NCI-H2081 (cell line): ENCODE measurements around the gene TMEM25.
A peak's percentile ranks its signal among the peaks of the same experiment; 100 is the strongest.
"Not testable (repeated sequence)": the region's sequence is repeated elsewhere in the genome, so short reads cannot be mapped to it uniquely, and the experiment has no call there.

Experiments
- DNase-seq, 2 experiments: peaks; one replicate each; lab custom pipeline; 2025; lab: John Stamatoyannopoulos, UW

The TMEM25 gene

GRCh38 chr11:118532091-118532490, 1.1 kb downstream of the TMEM25 start:
- DNase-seq: no peak

GRCh38 chr11:118532852-118533768, 2.1 kb downstream of the TMEM25 start:
- no peak for DNase-seq

- no peak for DNase-seq
These were observed 3.1 kb downstream of the TMEM25 start for GRCh38 chr11:118533769-118534729.

- DNase-seq: no peak
These were observed 4.3 kb downstream of the TMEM25 start for GRCh38 chr11:118535261-118535660.

GRCh38 chr11:118536726-118537125, 5.7 kb downstream of the TMEM25 start:
- DNase-seq: no peak

- no peak for DNase-seq
These were observed 6.5 kb downstream of the TMEM25 start for GRCh38 chr11:118537409-118537980.

- no peak for DNase-seq
These were observed 13.1 kb downstream of the TMEM25 start for GRCh38 chr11:118544010-118544646.

GRCh38 chr11:118544647-118545010, 13.6 kb downstream of the TMEM25 start:
- DNase-seq: no peak

GRCh38 chr11:118545533-118545932, 14.5 kb downstream of the TMEM25 start:
- DNase-seq: no peak

GRCh38 chr11:118547132-118547531, 16.1 kb downstream of the TMEM25 start:
- no peak for DNase-seq

DNA sequence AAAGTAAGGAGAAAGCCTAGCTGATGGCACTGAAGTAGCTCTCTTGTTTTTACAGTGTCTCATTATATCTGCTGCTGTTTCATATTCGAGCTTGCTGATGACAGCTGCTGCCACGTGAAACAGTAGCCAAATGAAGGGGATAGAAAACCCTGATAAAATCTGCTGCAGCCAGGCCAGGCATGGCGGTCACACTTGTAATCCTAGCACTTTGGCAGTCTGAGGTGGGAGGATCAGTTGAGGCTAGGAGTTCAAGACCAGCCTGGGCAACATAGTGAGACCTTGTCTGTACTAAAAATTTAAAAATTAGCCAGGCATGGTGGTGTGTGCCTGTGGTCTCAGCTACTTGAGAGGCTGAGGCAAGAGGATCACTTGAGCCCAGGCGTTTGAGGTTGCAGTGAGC, 21.3 kb downstream of the TMEM25 start:
- DNase-seq: no peak

GRCh38 chr11:118560806-118561205, 29.8 kb downstream of the TMEM25 start:
- no peak for DNase-seq

- DNase-seq: no peak
These were observed 34.1 kb downstream of the TMEM25 start for GRCh38 chr11:118565051-118565450.

GRCh38 chr11:118569670-118570069, 38.7 kb downstream of the TMEM25 start:
- no peak for DNase-seq

DNA sequence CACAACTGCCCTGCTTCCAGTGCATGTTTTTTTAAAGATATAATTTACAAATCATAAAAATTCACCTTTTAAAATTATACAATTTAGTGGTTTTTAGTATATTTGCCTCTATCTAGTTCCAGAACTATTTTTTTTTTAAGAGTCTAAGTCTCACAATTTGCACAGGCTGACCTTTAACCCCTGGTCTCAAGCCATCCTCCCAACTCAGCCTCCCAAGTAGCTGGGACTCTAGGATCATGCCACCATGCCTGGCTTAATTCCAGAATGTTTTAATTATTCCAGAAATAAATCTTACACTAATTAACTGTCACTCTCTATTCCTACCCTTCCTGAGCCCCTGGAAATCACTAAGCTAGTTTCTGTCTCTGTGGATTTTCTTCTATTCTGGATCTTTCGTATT, 39.8 kb downstream of the TMEM25 start:
- no peak for DNase-seq

DNA sequence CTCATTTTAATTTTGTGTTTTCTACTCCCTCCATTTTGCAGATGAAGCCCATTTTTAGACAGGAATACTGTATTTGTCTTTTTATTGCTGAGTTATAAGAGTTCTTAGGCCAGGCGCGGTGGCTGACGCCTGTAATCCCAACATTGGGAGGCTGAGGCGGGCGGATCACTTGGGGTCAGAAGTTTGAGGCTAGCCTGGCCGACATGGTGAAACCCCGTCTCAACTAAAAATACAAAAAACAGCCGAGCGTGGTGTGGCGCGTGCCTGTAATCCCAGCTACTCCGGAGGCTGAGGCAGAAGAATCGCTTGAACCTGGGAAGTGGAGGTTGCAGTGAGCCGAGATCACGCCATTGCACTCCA, 40.7 kb downstream of the TMEM25 start:
- DNase-seq: not testable (repeated sequence)

- DNase-seq: peak; percentile 70 to 73
These were observed 41.3 kb downstream of the TMEM25 start, which contains the start of gene ARCN1 for GRCh38 chr11:118572061-118572980. Gene ARCN1 (plus strand): TSS chr11:118572409. CDS start chr11:118572548, 139 bp downstream.

- DNase-seq: peak in 1 of 2 experiments; percentile 36
These were observed 42.1 kb downstream of the TMEM25 start for GRCh38 chr11:118572981-118573550.

DNA sequence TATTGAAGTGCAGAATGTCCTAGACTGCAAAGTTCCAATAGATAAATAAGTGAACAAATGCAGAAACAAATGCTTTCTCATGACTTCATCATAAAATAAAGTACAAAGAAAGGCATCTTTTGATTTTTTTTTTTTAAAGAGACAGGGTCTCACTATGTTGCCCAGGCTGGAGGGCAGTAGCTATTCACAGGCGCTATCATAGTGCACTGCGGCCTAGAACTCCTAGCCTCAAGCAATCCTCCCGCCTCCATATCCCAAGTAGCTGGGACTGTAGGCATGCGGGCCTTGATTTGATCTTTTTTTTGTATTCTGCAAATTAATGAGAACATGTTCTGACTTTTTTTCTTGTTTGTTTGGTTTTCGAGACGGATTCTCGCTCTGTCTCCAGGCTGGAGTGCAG, 43.6 kb downstream of the TMEM25 start:
- DNase-seq: no peak

- not testable (repeated sequence) for DNase-seq
These were observed 47.0 kb downstream of the TMEM25 start for GRCh38 chr11:118577995-118578394.
